Lower leg skin (tissue), 3 donors: ENCODE data around the gene SLC13A3.

ENCODE experiments used
- CTCF ChIP-seq, 3 donors: fragments of 450-650 bp; IDR thresholded peaks; one replicate each; pipeline ENCODE4 v1.5.1; 2016; ENCODE audit warnings: antibody characterized with exemption in 3 of 3, mild to moderate bottlenecking in 3 of 3, moderate library complexity in 2 of 3
- POLR2A ChIP-seq, 2 donors: fragments of 450-650 bp; IDR thresholded peaks; one replicate each; pipeline ENCODE4 v1.6.1; 2016 to 2017; ENCODE audit warnings: antibody characterized with exemption in 2 of 2, mild to moderate bottlenecking in 1 of 2, moderate library complexity in 1 of 2

GRCh38 chr20:46557231-46557956, 93.9 kb downstream of the SLC13A3 start:
- TF ChIP-seq CTCF (IDR thresholded peaks at IDR 0.05) (no peak), POLR2A (IDR thresholded peaks at IDR 0.05) (no peak)
